GM10266 (cell line): ENCODE data around the gene MANSC4.

Experiments
- DNase-seq: peaks from one replicate; pipeline ENCODE4 v3.0.0; 2012; ENCODE audit errors: extremely low spot score
- CTCF ChIP-seq: IDR thresholded peaks from 2 replicates; pipeline ENCODE4 v1.5.1; 2012; ENCODE audit warnings: mild to moderate bottlenecking, low read depth; ENCODE audit not compliant: control insufficient read depth, insufficient read depth; ENCODE audit errors: missing control alignments

MANSC4 gene

GRCh38 chr12:27772328-27773049 is 7.5 kb downstream of the MANSC4 start:
- no peak for DNase-seq
- no peak for TF ChIP-seq CTCF

GRCh38 chr12:27771481-27772327 is 8.3 kb downstream of the MANSC4 start:
- no peak for DNase-seq
- TF ChIP-seq CTCF, result no peak

GRCh38 chr12:27769142-27769673 is 10.8 kb downstream of the MANSC4 start:
- no peak for DNase-seq
- TF ChIP-seq CTCF, result no peak

GRCh38 chr12:27766587-27766986 is 13.4 kb downstream of the MANSC4 start:
- TF ChIP-seq CTCF, result no peak
- no peak for DNase-seq

GRCh38 chr12:27762757-27763156 is 17.3 kb downstream of the MANSC4 start:
- TF ChIP-seq CTCF, result no peak
- DNase-seq, result no peak

GRCh38 chr12:27756670-27757195 is 23.3 kb downstream of the MANSC4 start:
- no peak for TF ChIP-seq CTCF
- DNase-seq, result no peak

- no peak for TF ChIP-seq CTCF
- no peak for DNase-seq
These were observed 25.2 kb downstream of the MANSC4 start for GRCh38 chr12:27754795-27755194.
